WTC11 (cell line): ENCODE data around the gene ZMIZ1. TPM values are rescaled to one million over a fixed set of nuclear protein-coding genes. Genes with fewer than 3 reads are reported as not detected.

Experiments
- ATAC-seq: fragments of 200-7000 bp; cut with Tn5 transposase; 2 replicates; pipeline ENCODE4 v1.10.0; 2021; ENCODE audit warnings: mild to moderate bottlenecking, moderate library complexity
- CTCF ChIA-PET: fragments of 300-600 bp; sonication (Branson Sonifier 250); formaldehyde crosslinking; loops from one replicate; lab custom pipeline; 2021; ENCODE audit warnings: antibody characterized with exemption; lab: Charles Lee
- POLR2A ChIA-PET: fragments of 350-600 bp; sonication (Branson Sonifier 250); formaldehyde crosslinking; loops from one replicate; lab custom pipeline; 2021; ENCODE audit warnings: antibody characterized with exemption; lab: Charles Lee
- DNase-seq: peaks from one replicate; pipeline ENCODE4 v3.0.0; 2021; ENCODE audit warnings: low spot score
- H3K27ac Mint-ChIP-seq: 2 replicates; pipeline ENCODE4 v1.8.0; 2021; ENCODE audit warnings: mixed read lengths
- H3K27me3 Mint-ChIP-seq: 2 replicates; pipeline ENCODE4 v1.8.0; 2021; ENCODE audit warnings: low read depth, mild to moderate bottlenecking, moderate library complexity, mixed read lengths
- H3K36me3 Mint-ChIP-seq: 2 replicates; pipeline ENCODE4 v1.8.0; 2021; ENCODE audit warnings: mixed read lengths
- H3K4me1 Mint-ChIP-seq: 2 replicates; pipeline ENCODE4 v1.8.0; 2022; ENCODE audit warnings: mixed read lengths
- H3K4me3 Mint-ChIP-seq: 2 replicates; pipeline ENCODE4 v1.8.0; 2021; ENCODE audit warnings: mild to moderate bottlenecking, moderate library complexity, mixed read lengths
- H3K9me3 Mint-ChIP-seq: 2 replicates; pipeline ENCODE4 v1.8.0; 2021; ENCODE audit warnings: mixed read lengths
- ATF3 ChIP-seq: sonication (generic); formaldehyde crosslinking; conservative IDR thresholded peaks from 2 replicates; pipeline ENCODE4 v1.8.1; 2022; ENCODE audit warnings: mild to moderate bottlenecking, missing genetic modification reagents
- ETV6 ChIP-seq: sonication (generic); formaldehyde crosslinking; IDR thresholded peaks from 2 replicates; pipeline ENCODE4 v1.8.1; 2022; ENCODE audit warnings: mild to moderate bottlenecking, missing genetic modification reagents
- FOXP1 ChIP-seq: sonication (generic); formaldehyde crosslinking; IDR thresholded peaks from 2 replicates; pipeline ENCODE4 v1.8.0; 2022; ENCODE audit warnings: missing genetic modification reagents, mild to moderate bottlenecking, moderate library complexity, borderline replicate concordance
- NFYB ChIP-seq: sonication (generic); formaldehyde crosslinking; conservative IDR thresholded peaks from 2 replicates; pipeline ENCODE4 v1.8.0; 2022; ENCODE audit warnings: low read depth, missing genetic modification reagents
- NR2C2 ChIP-seq: sonication (generic); formaldehyde crosslinking; IDR thresholded peaks from 2 replicates; pipeline ENCODE4 v1.8.0; 2022; ENCODE audit warnings: mild to moderate bottlenecking, missing genetic modification reagents
- PRRX2 ChIP-seq: fragments of 250-450 bp; sonication (Bioruptor Pico); IDR thresholded peaks from 2 replicates; pipeline ENCODE4 v1.8.0; 2021; ENCODE audit warnings: mild to moderate bottlenecking
- USF1 ChIP-seq: sonication (generic); formaldehyde crosslinking; IDR thresholded peaks from 2 replicates; pipeline ENCODE4 v1.8.0; 2022; ENCODE audit warnings: mild to moderate bottlenecking, missing genetic modification reagents
- ZNF396 ChIP-seq: fragments of 250-450 bp; sonication (Bioruptor Pico); IDR thresholded peaks from 2 replicates; pipeline ENCODE4 v1.8.0; 2021; ENCODE audit warnings: mild to moderate bottlenecking, moderate library complexity, borderline replicate concordance
- ZSCAN18 ChIP-seq: fragments of 250-450 bp; sonication (Bioruptor Pico); IDR thresholded peaks from 2 replicates; pipeline ENCODE4 v2.1.2; 2022; ENCODE audit warnings: mild to moderate bottlenecking, moderate library complexity
- total RNA-seq: library from RNA; stranded (reverse); gene quantifications from 3 replicates; pipeline ENCODE4 v1.2.3, GENCODE V29; 2021
- TF ChIP-seq, protein P1 (sequence below): fragments of 250-450 bp; sonication (Bioruptor Pico); conservative IDR thresholded peaks from 2 replicates; pipeline ENCODE4 v1.9.0; 2021; ENCODE audit warnings: mild to moderate bottlenecking
- TF ChIP-seq, protein P2 (sequence below): fragments of 250-450 bp; sonication (Bioruptor Pico); IDR thresholded peaks from 2 replicates; pipeline ENCODE4 v1.9.0; 2021; ENCODE audit warnings: moderate library complexity, mild to moderate bottlenecking, inconsistent platforms, borderline replicate concordance
- TF ChIP-seq, protein P3 (sequence below): sonication (generic); formaldehyde crosslinking; conservative IDR thresholded peaks from 2 replicates; pipeline ENCODE4 v1.8.1; 2023; ENCODE audit warnings: mild to moderate bottlenecking, low read depth, missing genetic modification reagents, moderate library complexity
- TF ChIP-seq, protein P4 (sequence below): sonication (generic); formaldehyde crosslinking; IDR thresholded peaks from 2 replicates; pipeline ENCODE4 v1.8.0; 2022; ENCODE audit warnings: mild to moderate bottlenecking, missing genetic modification reagents
- TF ChIP-seq, protein P5 (sequence below): sonication (generic); formaldehyde crosslinking; IDR thresholded peaks from 2 replicates; pipeline ENCODE4 v1.8.1; 2023; ENCODE audit warnings: mild to moderate bottlenecking, missing genetic modification reagents
- TF ChIP-seq, protein P6 (sequence below): sonication (generic); formaldehyde crosslinking; IDR thresholded peaks from 2 replicates; pipeline ENCODE4 v1.8.0; 2023; ENCODE audit warnings: missing genetic modification reagents, mild to moderate bottlenecking, borderline replicate concordance
- TF ChIP-seq, protein P7 (sequence below): fragments of 250-450 bp; sonication (Bioruptor Pico); IDR thresholded peaks from 2 replicates; pipeline ENCODE4 v1.9.0; 2021; ENCODE audit warnings: mild to moderate bottlenecking

The ZMIZ1 gene
- total RNA-seq, 1 experiment from 2014 or later, result 44.4 TPM

DNA sequence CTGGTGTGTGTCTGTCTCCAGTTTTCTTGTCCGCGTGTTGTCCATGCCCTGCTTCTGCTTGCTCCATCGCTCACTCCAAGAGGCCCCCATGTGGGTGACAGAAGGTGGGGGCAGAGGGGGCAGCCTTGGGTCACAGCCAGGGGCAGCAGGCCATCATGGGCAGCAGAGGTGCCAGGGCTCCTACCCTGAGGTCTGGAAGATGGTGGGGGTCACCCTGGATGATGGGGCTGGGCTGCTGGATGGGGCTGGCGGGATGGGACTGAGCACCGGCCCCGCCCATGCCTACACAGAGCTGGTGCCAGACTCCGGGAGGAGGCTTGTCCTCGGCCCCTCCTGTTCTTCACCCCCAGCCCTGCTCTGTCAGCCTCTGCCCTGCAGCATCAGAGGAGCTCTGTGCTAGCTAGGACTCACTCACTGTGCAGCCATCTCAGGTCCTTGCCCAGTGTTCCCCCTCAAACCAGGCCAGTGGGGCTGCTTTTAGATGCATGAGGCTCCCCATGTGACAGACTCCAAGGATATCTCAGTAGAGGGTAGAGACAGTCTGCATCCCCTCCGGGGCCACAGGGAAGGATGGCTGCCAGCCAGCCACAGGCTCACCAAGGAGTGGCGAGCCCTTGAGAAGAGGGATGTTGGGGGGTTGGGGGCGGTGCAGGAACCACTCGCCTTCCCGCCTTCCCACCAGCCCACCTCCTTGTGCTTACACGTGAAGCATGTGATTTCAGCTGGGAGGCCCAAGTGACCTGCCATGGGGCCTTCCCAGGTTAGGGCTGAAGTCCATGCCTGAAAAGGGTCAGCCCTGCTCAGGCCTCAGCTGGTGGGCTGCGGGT is 243.0 kb downstream of the ZMIZ1 start:
- ATAC-seq, result no peak
- CTCF ChIA-PET, result no interaction called here
- H3K27me3 Mint-ChIP-seq, result no peaks in the 10 kb centered on the region
- no peak overlapping the region for H3K4me3 Mint-ChIP-seq
- no peak overlapping the region for H3K27ac Mint-ChIP-seq
- no peaks in the 10 kb centered on the region for H3K9me3 Mint-ChIP-seq
- POLR2A ChIA-PET, result no interaction called here
- DNase-seq, result no peak
- H3K4me1 Mint-ChIP-seq, result peaks cover 3% of the 10 kb centered on the region
- TF ChIP-seq, protein P1, sequence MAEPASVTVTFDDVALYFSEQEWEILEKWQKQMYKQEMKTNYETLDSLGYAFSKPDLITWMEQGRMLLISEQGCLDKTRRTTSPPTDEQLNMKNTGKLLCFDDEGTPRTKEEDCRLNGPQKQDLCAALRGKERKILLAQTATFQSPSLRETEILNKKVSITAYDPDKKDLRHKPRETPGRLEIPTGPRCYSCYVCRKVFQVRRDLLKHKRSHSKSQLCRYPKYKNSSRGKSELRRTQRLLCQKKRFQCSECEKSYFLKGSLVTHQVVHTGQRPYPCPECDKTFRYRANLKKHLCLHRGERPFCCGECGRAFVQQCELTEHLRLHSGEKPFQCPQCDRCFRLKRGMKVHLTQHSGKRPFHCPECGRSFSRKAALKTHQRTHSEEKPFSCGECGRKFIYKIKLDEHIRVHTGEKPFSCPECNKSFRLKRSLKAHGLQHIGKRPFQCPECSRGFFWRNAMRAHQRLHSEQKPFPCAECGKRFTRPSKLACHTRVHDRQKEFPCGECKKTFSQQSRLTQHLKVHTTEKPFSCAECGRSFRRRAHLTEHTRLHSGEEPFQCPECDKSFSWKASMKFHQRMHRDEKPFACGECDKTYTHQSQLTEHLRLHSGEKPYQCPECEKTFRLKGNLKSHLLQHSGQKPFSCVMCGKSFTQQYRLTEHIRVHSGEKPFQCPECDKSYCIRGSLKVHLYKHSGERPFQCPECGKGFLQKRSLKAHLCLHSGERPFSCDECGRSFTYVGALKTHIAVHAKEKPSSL, result no peak
- TF ChIP-seq ETV6, result no peak
- TF ChIP-seq ZNF396 (CRISPR knock-in tag), result no peak
- TF ChIP-seq, protein P2, sequence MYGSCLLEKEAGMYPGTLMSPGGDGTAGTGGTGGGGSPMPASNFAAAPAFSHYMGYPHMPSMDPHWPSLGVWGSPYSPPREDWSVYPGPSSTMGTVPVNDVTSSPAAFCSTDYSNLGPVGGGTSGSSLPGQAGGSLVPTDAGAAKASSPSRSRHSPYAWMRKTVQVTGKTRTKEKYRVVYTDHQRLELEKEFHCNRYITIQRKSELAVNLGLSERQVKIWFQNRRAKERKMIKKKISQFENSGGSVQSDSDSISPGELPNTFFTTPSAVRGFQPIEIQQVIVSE (CRISPR knock-in tag), result no peak
- TF ChIP-seq, protein P3, sequence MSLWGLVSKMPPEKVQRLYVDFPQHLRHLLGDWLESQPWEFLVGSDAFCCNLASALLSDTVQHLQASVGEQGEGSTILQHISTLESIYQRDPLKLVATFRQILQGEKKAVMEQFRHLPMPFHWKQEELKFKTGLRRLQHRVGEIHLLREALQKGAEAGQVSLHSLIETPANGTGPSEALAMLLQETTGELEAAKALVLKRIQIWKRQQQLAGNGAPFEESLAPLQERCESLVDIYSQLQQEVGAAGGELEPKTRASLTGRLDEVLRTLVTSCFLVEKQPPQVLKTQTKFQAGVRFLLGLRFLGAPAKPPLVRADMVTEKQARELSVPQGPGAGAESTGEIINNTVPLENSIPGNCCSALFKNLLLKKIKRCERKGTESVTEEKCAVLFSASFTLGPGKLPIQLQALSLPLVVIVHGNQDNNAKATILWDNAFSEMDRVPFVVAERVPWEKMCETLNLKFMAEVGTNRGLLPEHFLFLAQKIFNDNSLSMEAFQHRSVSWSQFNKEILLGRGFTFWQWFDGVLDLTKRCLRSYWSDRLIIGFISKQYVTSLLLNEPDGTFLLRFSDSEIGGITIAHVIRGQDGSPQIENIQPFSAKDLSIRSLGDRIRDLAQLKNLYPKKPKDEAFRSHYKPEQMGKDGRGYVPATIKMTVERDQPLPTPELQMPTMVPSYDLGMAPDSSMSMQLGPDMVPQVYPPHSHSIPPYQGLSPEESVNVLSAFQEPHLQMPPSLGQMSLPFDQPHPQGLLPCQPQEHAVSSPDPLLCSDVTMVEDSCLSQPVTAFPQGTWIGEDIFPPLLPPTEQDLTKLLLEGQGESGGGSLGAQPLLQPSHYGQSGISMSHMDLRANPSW (CRISPR knock-in tag), result no peak
- TF ChIP-seq, protein P4, sequence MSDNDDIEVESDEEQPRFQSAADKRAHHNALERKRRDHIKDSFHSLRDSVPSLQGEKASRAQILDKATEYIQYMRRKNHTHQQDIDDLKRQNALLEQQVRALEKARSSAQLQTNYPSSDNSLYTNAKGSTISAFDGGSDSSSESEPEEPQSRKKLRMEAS, result no peak
- TF ChIP-seq USF1, result no peak
- no peak for TF ChIP-seq PRRX2 (CRISPR knock-in tag)
- TF ChIP-seq ATF3 (CRISPR knock-in tag), result no peak
- TF ChIP-seq, protein P5, sequence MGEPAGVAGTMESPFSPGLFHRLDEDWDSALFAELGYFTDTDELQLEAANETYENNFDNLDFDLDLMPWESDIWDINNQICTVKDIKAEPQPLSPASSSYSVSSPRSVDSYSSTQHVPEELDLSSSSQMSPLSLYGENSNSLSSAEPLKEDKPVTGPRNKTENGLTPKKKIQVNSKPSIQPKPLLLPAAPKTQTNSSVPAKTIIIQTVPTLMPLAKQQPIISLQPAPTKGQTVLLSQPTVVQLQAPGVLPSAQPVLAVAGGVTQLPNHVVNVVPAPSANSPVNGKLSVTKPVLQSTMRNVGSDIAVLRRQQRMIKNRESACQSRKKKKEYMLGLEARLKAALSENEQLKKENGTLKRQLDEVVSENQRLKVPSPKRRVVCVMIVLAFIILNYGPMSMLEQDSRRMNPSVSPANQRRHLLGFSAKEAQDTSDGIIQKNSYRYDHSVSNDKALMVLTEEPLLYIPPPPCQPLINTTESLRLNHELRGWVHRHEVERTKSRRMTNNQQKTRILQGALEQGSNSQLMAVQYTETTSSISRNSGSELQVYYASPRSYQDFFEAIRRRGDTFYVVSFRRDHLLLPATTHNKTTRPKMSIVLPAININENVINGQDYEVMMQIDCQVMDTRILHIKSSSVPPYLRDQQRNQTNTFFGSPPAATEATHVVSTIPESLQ (CRISPR knock-in tag), result no peak
- TF ChIP-seq, protein P6, sequence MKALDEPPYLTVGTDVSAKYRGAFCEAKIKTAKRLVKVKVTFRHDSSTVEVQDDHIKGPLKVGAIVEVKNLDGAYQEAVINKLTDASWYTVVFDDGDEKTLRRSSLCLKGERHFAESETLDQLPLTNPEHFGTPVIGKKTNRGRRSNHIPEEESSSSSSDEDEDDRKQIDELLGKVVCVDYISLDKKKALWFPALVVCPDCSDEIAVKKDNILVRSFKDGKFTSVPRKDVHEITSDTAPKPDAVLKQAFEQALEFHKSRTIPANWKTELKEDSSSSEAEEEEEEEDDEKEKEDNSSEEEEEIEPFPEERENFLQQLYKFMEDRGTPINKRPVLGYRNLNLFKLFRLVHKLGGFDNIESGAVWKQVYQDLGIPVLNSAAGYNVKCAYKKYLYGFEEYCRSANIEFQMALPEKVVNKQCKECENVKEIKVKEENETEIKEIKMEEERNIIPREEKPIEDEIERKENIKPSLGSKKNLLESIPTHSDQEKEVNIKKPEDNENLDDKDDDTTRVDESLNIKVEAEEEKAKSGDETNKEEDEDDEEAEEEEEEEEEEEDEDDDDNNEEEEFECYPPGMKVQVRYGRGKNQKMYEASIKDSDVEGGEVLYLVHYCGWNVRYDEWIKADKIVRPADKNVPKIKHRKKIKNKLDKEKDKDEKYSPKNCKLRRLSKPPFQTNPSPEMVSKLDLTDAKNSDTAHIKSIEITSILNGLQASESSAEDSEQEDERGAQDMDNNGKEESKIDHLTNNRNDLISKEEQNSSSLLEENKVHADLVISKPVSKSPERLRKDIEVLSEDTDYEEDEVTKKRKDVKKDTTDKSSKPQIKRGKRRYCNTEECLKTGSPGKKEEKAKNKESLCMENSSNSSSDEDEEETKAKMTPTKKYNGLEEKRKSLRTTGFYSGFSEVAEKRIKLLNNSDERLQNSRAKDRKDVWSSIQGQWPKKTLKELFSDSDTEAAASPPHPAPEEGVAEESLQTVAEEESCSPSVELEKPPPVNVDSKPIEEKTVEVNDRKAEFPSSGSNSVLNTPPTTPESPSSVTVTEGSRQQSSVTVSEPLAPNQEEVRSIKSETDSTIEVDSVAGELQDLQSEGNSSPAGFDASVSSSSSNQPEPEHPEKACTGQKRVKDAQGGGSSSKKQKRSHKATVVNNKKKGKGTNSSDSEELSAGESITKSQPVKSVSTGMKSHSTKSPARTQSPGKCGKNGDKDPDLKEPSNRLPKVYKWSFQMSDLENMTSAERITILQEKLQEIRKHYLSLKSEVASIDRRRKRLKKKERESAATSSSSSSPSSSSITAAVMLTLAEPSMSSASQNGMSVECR (CRISPR knock-in tag), result no peak
- TF ChIP-seq, protein P7, sequence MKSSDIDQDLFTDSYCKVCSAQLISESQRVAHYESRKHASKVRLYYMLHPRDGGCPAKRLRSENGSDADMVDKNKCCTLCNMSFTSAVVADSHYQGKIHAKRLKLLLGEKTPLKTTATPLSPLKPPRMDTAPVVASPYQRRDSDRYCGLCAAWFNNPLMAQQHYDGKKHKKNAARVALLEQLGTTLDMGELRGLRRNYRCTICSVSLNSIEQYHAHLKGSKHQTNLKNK (CRISPR knock-in tag), result no peak
- TF ChIP-seq FOXP1 (CRISPR knock-in tag), result no peak
- no peak for TF ChIP-seq NR2C2 (CRISPR knock-in tag)
- no peak for TF ChIP-seq NFYB (CRISPR knock-in tag)
- TF ChIP-seq ZSCAN18 (CRISPR knock-in tag), result no peak
- peaks cover 11% of the 10 kb centered on the region for H3K36me3 Mint-ChIP-seq
